Measurements from ENCODE around the gene TBX2. TPM values are rescaled to one million over a fixed set of nuclear protein-coding genes. Genes with fewer than 3 reads are reported as not detected.

TBX2 gene
- total and polyA plus RNA-seq, 2 experiments from 2014 or later = 19.6 to 27.5 TPM

DNA sequence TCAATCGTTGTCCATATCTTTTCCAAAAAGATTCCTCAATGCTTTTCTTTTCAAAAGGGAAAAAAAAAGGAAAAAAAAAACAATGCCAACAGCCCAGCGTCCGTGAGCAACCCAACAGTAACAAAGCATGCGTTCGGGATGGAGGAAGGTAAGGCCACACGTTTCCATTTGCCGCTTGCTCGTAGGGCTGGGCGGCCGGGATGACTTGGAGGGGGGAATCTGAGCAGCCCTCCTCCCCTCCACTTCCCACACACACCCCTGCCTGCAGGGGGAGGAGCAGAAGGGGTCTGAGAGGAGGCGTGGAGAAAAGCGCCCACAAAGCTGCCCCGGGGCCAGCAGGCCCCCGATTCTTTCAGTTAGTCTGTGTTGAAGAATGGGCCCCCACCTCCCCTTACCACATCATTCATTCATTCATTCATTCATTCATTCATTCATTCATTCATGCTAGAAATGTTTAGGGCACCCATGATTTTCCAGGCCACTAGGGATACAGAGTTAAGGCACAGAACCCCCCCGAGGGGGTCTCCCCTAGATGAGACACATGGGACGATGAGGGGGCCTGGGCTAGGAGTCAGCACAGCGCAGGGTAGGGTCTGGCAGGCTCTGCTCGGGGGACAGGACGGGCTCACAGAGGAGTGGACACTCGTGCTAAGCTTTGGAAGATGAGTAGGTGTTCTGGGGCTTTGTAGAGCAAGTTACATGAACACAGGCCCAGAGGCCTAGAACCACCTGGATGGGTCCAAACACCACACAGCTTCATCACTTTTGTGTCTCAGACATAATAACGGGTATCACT, 10.9 kb upstream of the TBX2 start:
- 87% methylated on average over 21 of the region's 21 CpGs for WGBS (ENCODE audit: low lambda C conversion rate, missing lambda C conversion rate)
- no peak overlapping the region for H2AFZ ChIP-seq
- H3K27me3 ChIP-seq = no peaks in the 10 kb centered on the region
- H3K4me2 ChIP-seq = no peak overlapping the region
- peaks cover 26% of the 10 kb centered on the region for H3K4me1 ChIP-seq (ENCODE audit: insufficient read depth)
- TF ChIP-seq, protein P1, sequence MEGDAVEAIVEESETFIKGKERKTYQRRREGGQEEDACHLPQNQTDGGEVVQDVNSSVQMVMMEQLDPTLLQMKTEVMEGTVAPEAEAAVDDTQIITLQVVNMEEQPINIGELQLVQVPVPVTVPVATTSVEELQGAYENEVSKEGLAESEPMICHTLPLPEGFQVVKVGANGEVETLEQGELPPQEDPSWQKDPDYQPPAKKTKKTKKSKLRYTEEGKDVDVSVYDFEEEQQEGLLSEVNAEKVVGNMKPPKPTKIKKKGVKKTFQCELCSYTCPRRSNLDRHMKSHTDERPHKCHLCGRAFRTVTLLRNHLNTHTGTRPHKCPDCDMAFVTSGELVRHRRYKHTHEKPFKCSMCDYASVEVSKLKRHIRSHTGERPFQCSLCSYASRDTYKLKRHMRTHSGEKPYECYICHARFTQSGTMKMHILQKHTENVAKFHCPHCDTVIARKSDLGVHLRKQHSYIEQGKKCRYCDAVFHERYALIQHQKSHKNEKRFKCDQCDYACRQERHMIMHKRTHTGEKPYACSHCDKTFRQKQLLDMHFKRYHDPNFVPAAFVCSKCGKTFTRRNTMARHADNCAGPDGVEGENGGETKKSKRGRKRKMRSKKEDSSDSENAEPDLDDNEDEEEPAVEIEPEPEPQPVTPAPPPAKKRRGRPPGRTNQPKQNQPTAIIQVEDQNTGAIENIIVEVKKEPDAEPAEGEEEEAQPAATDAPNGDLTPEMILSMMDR (IDR thresholded peaks at IDR 0.05; ENCODE audit: poor library complexity) = no peak
- TF ChIP-seq EZH2 (IDR thresholded peaks at IDR 0.05; ENCODE audit: borderline replicate concordance) = no peak
- TF ChIP-seq EZH2phosphoT487 (IDR thresholded peaks at IDR 0.05; ENCODE audit: low read depth, severe bottlenecking, unreplicated experiment) = no peak
- peaks cover 30% of the 10 kb centered on the region for H3K79me2 ChIP-seq
- H3K27ac ChIP-seq = no peak overlapping the region
- H3K36me3 ChIP-seq (replicated peaks; ENCODE audit: insufficient read depth, low read depth) = no peaks in the 10 kb centered on the region
- H3K9me2 ChIP-seq (replicated peaks; ENCODE audit: insufficient read depth) = no peaks in the 10 kb centered on the region
- H4K20me1 ChIP-seq (ENCODE audit: insufficient read depth, poor library complexity, severe bottlenecking) = no peaks in the 10 kb centered on the region
- no peaks in the 10 kb centered on the region for H3K9me3 ChIP-seq (ENCODE audit: low read depth)
- H3K4me3 ChIP-seq = no peak overlapping the region
- DNase-seq (ENCODE audit: low spot score) = no peak

GRCh38 chr17:61389670-61390478, 9.8 kb upstream of the TBX2 start:
- DNase-seq (ENCODE audit: low spot score) = peak; percentile 74
- H3K4me3 ChIP-seq = no peak overlapping the region
- H2AFZ ChIP-seq = no peak overlapping the region
- H3K36me3 ChIP-seq (replicated peaks; ENCODE audit: insufficient read depth, low read depth) = no peaks in the 10 kb centered on the region
- H3K79me2 ChIP-seq = peaks cover 39% of the 10 kb centered on the region
- H3K4me2 ChIP-seq = peak overlapping the region; percentile 50
- WGBS (ENCODE audit: low lambda C conversion rate, missing lambda C conversion rate) = 32% methylated on average over 25 of the region's 25 CpGs
- no peaks in the 10 kb centered on the region for H3K9me3 ChIP-seq (ENCODE audit: low read depth)
- H3K27ac ChIP-seq = no peak overlapping the region
- H3K4me1 ChIP-seq (ENCODE audit: insufficient read depth) = peaks cover 26% of the 10 kb centered on the region
- no peak for TF ChIP-seq EZH2 (IDR thresholded peaks at IDR 0.05; ENCODE audit: borderline replicate concordance)
- TF ChIP-seq, protein P1 (IDR thresholded peaks at IDR 0.05; ENCODE audit: poor library complexity) = peak; percentile 93
- H3K9me2 ChIP-seq (replicated peaks; ENCODE audit: insufficient read depth) = no peaks in the 10 kb centered on the region
- no peaks in the 10 kb centered on the region for H4K20me1 ChIP-seq (ENCODE audit: insufficient read depth, poor library complexity, severe bottlenecking)
- no peaks in the 10 kb centered on the region for H3K27me3 ChIP-seq

DNA sequence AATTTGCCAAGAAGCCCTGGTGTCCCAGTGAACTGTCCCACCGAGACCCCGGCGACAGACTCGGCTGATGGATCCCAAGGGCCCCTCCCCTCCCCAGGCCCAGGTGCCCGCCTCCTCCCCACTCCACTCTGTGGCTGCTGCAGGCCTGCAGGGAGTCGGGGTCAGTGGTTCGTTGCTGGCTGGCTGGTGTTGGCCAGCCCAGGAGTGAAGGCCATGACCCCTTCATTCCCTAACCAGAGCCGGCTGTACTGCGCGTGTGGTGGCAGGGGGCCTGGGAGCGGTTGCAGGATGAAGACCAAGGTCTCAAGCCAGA, 9.2 kb upstream of the TBX2 start:
- H3K9me2 ChIP-seq (replicated peaks; ENCODE audit: insufficient read depth) = no peaks in the 10 kb centered on the region
- H3K27me3 ChIP-seq = peaks cover 4% of the 10 kb centered on the region
- no peak overlapping the region for H3K4me2 ChIP-seq
- peaks cover 22% of the 10 kb centered on the region for H3K4me1 ChIP-seq (ENCODE audit: insufficient read depth)
- peaks cover 44% of the 10 kb centered on the region for H3K79me2 ChIP-seq
- H3K27ac ChIP-seq = no peak overlapping the region
- H3K36me3 ChIP-seq (replicated peaks; ENCODE audit: insufficient read depth, low read depth) = no peaks in the 10 kb centered on the region
- no peak for DNase-seq (ENCODE audit: low spot score)
- no peak for TF ChIP-seq EZH2 (IDR thresholded peaks at IDR 0.05; ENCODE audit: borderline replicate concordance)
- no peak for TF ChIP-seq EZH2phosphoT487 (IDR thresholded peaks at IDR 0.05; ENCODE audit: low read depth, severe bottlenecking, unreplicated experiment)
- TF ChIP-seq, protein P1 (IDR thresholded peaks at IDR 0.05; ENCODE audit: poor library complexity) = no peak
- 83% methylated on average over 8 of the region's 11 CpGs for WGBS (ENCODE audit: low lambda C conversion rate, missing lambda C conversion rate)
- no peaks in the 10 kb centered on the region for H4K20me1 ChIP-seq (ENCODE audit: insufficient read depth, poor library complexity, severe bottlenecking)
- no peaks in the 10 kb centered on the region for H3K9me3 ChIP-seq (ENCODE audit: low read depth)
- H3K4me3 ChIP-seq = no peak overlapping the region
- no peak overlapping the region for H2AFZ ChIP-seq
